ENCODE measurements around the gene RAB7B.

GRCh38 chr1:205928317-205928716 lies 74.9 kb downstream of the RAB7B start:
- TF ChIP-seq POLR2A (IDR thresholded peaks at IDR 0.05), result no peak
- TF ChIP-seq CTCF (IDR thresholded peaks at IDR 0.05), result no peak
- TF ChIP-seq POLR2AphosphoS5 (IDR thresholded peaks at IDR 0.05), result no peak
